ELF-1 (cell line): ENCODE data around the gene CCT3.
"Not testable (repeated sequence)": the region's sequence is repeated elsewhere in the genome, so short reads cannot be mapped to it uniquely, and the experiment has no call there.

Experiments
- DNase-seq: peaks from one replicate; pipeline ENCODE4 v3.0.0-alpha.2; 2016; ENCODE audit warnings: low read depth, low spot score

Gene CCT3

GRCh38 chr1:156368889-156369684 is 31.0 kb upstream of the CCT3 start, which contains the start of gene RHBG:
Gene RHBG (plus strand): TSS chr1:156369211. CDS start chr1:156369250, 39 bp downstream.
- peak; percentile 87 for DNase-seq

GRCh38 chr1:156368157-156368658 is 30.1 kb upstream of the CCT3 start:
- no peak for DNase-seq

DNA sequence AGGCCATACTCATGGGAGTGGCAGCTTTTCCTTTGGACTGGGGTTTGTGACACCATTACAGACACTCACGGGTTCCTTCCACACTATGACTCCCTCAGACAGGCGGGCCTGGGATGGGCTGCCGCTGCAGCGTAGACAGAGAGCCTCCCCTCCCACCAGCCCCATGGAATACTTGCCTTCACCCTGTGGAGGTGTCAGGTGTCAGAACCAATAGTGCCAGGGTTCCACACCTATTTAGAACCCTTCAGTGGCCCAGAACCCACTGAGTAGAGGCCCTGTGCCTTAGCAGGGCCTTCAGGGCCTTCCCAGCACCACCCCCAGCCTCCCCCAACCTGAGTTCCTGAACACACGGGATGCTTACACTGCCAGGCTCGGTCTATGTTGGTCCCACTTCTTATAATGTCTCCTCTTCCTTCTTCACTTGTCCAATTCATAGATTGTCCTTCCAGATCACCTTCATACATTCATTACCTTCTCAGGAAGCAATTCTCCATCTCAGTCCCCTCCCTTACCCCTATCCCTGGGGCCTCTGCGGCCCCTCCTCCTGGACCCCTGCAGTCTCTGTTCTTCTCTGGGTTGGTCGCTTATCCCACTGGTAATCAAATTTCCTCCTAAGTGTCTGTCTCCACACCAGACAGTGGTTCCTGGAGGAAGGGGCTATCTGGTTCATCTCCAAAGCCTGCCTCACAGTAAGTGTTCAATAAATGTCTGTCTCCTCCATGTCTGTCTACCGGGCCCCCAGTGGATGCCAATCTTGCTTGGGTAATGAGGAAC is 29.5 kb upstream of the CCT3 start:
- no peak for DNase-seq

GRCh38 chr1:156366378-156367166 is 28.5 kb upstream of the CCT3 start:
- no peak for DNase-seq

DNA sequence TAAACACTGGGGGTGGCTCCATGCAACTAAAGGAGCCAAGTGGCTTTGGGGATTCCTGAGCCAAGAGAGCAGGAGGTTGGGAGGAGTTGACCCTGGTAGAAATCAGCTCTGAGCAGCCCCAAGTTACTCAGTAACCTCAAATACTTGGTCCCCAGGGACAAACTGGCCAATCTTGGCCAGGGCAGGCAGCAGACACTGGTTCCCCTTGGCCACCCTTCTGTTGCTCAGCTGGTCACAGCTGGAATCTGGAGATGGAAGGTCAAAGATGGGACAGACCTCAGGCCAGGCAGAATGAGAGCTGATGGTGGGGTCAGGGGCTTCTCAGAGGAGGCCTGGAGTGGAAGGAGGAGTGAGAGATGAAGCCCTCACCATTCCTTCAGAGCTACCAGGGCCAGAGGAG is 27.7 kb upstream of the CCT3 start:
- no peak for DNase-seq

GRCh38 chr1:156360534-156360933 is 22.4 kb upstream of the CCT3 start:
- DNase-seq = no peak

DNA sequence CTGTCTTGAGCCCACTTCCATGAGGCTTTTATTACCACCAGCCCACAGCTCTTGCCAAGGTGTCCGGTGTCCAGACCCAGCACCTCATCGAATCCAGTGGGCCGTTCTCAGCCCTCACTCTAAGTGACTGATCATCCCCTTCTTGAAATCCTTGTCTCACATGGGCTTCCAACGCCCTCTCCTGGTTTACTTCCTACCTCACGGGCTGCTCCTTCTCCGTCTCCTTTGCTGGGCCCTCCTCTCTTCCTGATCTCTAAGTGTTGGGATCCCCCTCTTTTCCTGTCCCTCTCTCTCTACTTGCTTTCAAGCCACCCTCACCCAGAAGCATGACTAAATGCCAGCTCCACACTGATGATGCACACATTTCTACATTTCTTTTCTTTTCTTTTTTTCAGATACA is 21.9 kb upstream of the CCT3 start:
- DNase-seq = peak; percentile 66

DNA sequence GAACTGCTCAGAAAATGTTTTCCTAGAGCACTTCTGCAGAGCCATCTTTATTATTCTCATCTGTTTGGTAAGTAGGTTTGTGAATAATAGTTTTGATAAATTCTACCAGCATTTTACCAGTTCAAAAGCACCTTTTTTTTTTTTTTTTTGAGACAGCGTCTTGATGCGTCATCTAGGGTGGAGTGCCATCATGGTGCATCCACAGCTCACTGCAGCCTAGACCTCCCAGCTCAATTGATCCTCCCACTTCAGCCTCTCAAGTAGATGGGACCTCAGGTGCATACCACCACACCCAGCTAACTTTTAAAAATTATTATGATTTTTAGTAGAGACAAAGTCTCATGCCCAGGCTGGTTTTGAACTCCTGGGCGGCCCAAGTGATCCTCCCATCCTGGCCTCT is 21.2 kb upstream of the CCT3 start:
- no peak for DNase-seq

DNA sequence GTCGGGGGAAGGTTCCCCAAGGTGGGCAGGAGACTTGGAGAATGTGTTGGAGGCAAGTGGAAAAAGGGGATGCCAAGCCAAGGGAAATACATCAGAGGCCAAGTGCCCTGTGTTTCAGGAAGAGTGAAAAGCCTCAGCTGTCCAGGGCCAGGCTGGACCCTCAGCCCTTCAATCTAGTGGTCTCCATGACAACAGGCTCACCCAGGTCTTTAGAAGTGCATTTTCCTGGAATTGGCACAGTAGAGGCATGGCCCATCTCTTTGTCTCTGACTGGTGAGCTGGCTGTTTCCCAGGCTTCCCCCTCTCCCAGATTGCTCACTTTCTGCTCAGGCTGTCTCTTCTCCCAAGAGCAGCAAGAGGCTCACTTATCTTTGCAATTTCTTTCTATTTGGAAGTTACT is 20.5 kb upstream of the CCT3 start:
- no peak for DNase-seq

GRCh38 chr1:156357977-156358376 is 19.9 kb upstream of the CCT3 start:
- DNase-seq = no peak

DNA sequence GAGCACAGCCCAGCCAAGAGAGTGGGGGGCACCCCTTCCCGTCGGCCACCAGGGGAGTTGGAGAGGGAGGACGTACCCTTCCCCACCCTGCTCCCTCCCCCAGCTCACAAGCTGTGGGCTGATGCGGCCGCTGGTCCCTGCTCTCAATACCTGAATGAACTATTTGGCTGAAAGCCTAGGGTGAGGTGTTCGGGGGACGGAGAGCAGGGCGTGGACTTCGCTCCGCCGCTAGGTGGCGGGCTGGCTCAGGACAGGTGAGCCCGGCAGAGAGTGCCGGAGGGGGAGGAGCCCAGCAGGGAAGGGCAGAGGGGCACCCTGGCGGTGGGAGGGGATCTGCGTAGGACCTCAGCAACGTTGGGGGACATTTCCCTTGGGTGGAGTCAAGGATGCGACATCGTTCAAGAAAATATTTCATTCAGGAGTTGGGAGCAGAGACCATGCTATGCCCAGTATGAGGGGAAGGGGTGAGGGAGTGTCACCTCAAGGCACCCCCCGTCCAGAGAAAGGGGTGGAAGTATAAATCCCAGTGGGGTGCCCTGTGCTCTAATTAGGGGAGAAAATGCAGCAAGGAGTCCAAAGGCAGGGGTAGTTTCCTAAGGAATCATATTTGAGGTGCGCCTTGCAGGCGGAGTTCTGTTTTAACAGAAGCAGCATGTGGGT is 18.9 kb upstream of the CCT3 start:
- peak; percentile 93 for DNase-seq

DNA sequence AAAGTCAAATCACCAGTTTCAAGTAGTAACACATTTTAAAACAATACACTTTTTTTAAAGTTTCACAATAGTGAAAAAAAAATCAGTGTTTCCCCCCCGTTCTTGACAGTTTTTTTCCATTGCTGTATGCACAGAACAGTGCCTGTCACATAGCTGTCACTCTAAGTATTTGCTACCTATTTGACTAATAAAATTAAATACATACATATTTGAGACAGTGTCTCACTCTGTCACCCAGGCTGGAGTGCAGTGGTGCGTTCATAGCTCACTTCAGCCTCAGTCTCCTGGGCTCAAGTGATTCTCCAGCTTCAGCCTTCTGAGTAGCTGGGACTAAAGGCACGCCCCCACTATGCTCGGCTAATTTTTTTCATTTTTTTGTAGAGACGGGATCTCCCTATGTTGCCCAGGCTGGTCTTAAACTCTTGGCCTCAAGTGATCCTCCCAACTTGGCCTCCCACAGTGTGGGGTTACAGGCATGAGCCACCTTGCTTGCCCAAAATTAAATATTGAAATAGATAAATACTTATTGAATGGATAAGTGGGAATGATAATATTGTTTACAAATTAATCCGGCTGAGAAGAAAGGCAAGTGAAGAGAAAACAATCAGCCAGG is 18.3 kb upstream of the CCT3 start:
- no peak for DNase-seq

DNA sequence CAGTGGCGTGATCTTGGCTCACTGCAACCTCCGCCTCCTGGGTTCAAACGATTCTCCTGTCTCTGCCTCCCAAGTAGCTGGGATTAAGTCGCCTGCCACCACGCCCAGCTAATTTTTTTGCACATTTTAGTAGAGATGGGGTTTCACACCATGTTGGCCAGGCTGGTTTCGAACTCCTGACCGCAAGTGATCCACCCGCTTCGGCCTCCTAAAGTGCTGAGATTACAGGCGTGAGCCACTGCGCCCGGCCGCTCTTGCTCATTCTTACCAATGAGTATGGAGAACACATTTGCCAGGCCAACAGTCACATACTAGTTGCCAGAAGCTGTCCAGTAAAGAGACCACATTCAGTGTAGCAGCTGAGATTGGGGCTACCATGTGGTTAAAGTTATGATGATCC is 14.4 kb upstream of the CCT3 start:
- DNase-seq = not testable (repeated sequence)

DNA sequence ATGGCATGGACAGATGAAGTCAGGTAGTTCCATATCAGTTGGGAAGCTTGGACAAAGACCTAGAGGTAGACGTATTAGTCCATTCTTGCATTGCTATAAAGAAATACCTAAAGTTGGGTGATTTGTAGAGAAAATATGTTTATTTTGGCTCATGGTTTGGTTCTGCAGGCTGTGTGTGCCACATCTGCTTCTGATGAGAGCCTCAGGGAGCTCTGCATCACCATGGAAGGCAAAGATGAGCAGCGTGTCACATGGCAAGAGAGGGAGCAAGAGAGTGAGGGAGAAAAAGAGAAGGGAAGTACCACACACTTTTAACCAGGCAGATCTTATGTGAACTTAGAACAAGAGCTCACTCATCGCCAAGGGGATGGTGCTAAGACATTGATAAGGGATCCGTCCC is 9.2 kb upstream of the CCT3 start:
- no peak for DNase-seq

DNA sequence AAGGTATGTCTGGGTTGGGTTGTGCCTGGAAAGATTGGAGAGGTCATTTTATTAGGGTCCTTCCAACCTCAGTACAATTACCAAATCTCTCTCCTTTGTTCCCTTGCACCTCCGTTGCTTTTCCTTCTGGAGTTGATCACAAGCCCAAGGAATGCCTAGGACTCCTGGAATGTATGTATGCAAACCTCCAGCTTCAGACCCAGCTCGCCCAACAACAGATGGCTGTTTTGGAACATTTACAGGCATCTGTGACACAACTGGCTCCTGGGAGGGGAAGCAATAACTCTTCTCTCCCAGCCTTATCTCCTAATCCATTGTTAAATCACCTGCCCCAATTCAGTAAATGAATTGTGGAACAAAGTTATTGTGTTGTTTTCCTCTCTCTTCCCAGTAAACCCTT is 8.5 kb upstream of the CCT3 start:
- DNase-seq = peak; percentile 52

DNA sequence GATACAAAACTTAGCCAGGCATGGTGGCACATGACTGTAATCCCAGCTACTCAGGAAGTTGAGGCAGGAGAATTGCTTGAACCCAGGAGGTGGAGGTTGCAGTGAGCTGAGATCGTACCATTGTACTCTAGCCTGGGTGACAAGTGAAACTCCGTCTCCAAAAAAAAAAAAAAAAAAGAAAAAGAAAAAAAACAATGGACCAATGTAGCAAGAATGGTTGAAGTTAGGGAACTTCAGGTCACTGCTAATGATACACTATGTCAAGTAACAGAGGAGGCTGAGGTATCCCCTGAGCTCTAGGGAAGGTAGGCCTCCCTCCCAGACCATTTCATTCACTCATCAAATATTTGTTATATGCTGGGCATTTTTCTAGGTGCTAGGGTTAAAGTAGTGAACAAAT is 7.9 kb upstream of the CCT3 start:
- DNase-seq = not testable (repeated sequence)

GRCh38 chr1:156344409-156344808 is 6.3 kb upstream of the CCT3 start:
- DNase-seq = no peak

- no peak for DNase-seq
These were observed 4.3 kb upstream of the CCT3 start for GRCh38 chr1:156342166-156342955.

GRCh38 chr1:156337888-156338179 is 258 bp downstream of the CCT3 start:
- DNase-seq = no peak
